Measurements from ENCODE around the gene IL1R2.
"Not testable (repeated sequence)": the region's sequence is repeated elsewhere in the genome, so short reads cannot be mapped to it uniquely, and the experiment has no call there.

GRCh38 chr2:102068126-102068525, 76.4 kb downstream of the IL1R2 start:
- TF ChIP-seq ATF6 (CRISPR knock-in tag; IDR thresholded peaks at IDR 0.05); ZNF317 (CRISPR knock-in tag; IDR thresholded peaks at IDR 0.05; ENCODE audit: borderline replicate concordance, low read depth); CTCF (IDR thresholded peaks at IDR 0.05); ZNF138 (CRISPR knock-in tag; conservative IDR thresholded peaks at IDR 0.05); NFYB (CRISPR knock-in tag; conservative IDR thresholded peaks at IDR 0.05; ENCODE audit: low read depth); CREB1 (CRISPR knock-in tag; IDR thresholded peaks at IDR 0.05); MAX (CRISPR knock-in tag; IDR thresholded peaks at IDR 0.05); IRF1 (CRISPR knock-in tag; IDR thresholded peaks at IDR 0.05): not testable (repeated sequence)
